Measurements from ENCODE around the gene DCTD. TPM values are rescaled to one million over a fixed set of nuclear protein-coding genes. Genes with fewer than 3 reads are reported as not detected.

The DCTD gene
- total RNA-seq, 6 donors from 2014 or later: 31.2 to 96.4 (median 70.7) TPM

GRCh38 chr4:182897601-182898478 lies 19.3 kb downstream of the DCTD start:
- Histone ChIP-seq H3K4me1 (peaks cover 7 to 21% (median 10%) of the 10 kb centered on the region in 4 donors), H3K4me3 (no peak overlapping the region), H3K36me3 (peaks cover 4 to 56% (median 32%) of the 10 kb centered on the region in 4 donors), H3K27me3 (no peaks in the 10 kb centered on the region), H3K9me3 (no peaks in the 10 kb centered on the region), H3K27ac (peak overlapping the region in 3 of 4 donors; percentile 42 to 51 (median 49))
- ATAC-seq (ENCODE audit: low FRiP score in 2 of 2) (peak; percentile 52 to 78), DNase-seq (peak; percentile 38 to 73)
- 75 to 85% methylated on average over 19 to 20 of the region's 20 CpGs for WGBS, 2 donors
- no peak for TF ChIP-seq EP300 (IDR thresholded peaks at IDR 0.05)
- TF ChIP-seq, protein P1, sequence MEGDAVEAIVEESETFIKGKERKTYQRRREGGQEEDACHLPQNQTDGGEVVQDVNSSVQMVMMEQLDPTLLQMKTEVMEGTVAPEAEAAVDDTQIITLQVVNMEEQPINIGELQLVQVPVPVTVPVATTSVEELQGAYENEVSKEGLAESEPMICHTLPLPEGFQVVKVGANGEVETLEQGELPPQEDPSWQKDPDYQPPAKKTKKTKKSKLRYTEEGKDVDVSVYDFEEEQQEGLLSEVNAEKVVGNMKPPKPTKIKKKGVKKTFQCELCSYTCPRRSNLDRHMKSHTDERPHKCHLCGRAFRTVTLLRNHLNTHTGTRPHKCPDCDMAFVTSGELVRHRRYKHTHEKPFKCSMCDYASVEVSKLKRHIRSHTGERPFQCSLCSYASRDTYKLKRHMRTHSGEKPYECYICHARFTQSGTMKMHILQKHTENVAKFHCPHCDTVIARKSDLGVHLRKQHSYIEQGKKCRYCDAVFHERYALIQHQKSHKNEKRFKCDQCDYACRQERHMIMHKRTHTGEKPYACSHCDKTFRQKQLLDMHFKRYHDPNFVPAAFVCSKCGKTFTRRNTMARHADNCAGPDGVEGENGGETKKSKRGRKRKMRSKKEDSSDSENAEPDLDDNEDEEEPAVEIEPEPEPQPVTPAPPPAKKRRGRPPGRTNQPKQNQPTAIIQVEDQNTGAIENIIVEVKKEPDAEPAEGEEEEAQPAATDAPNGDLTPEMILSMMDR (IDR thresholded peaks at IDR 0.05): no peak
- no peak for TF ChIP-seq POLR2A (IDR thresholded peaks at IDR 0.05)
- TF ChIP-seq POLR2AphosphoS5 (IDR thresholded peaks at IDR 0.05): no peak

GRCh38 chr4:182896421-182896820 lies 20.8 kb downstream of the DCTD start:
- TF ChIP-seq POLR2AphosphoS5 (IDR thresholded peaks at IDR 0.05) (no peak), EP300 (IDR thresholded peaks at IDR 0.05) (no peak), POLR2A (IDR thresholded peaks at IDR 0.05) (no peak)
- TF ChIP-seq, protein P1 (IDR thresholded peaks at IDR 0.05): no peak
- DNase-seq: no peak
- no peak overlapping the region for H3K4me3 ChIP-seq
- peaks cover 7 to 56% (median 30%) of the 10 kb centered on the region in 4 donors for H3K36me3 ChIP-seq
- H3K27me3 ChIP-seq: no peaks in the 10 kb centered on the region
- no peak overlapping the region for H3K27ac ChIP-seq
- peaks cover 7 to 21% (median 10%) of the 10 kb centered on the region in 4 donors for H3K4me1 ChIP-seq
- no peaks in the 10 kb centered on the region for H3K9me3 ChIP-seq
- ATAC-seq (ENCODE audit: low FRiP score in 2 of 2): no peak
- WGBS, 2 donors: 100% methylated on average over 8 of the region's 8 CpGs

GRCh38 chr4:182895791-182896292 lies 21.3 kb downstream of the DCTD start:
- H3K36me3 ChIP-seq: peaks cover 10 to 56% (median 34%) of the 10 kb centered on the region in 4 donors

GRCh38 chr4:182894681-182895275 lies 22.4 kb downstream of the DCTD start:
- H3K9me3 ChIP-seq: no peaks in the 10 kb centered on the region
- no peak for ATAC-seq (ENCODE audit: low FRiP score in 2 of 2)
- H3K4me1 ChIP-seq: peaks cover 7 to 21% (median 10%) of the 10 kb centered on the region in 4 donors
- DNase-seq: peak in 1 of 2 donors; percentile 46
- WGBS, 2 donors: 93 to 98% methylated on average over 18 of the region's 18 CpGs
- H3K27ac ChIP-seq: no peak overlapping the region
- no peaks in the 10 kb centered on the region for H3K27me3 ChIP-seq
- H3K36me3 ChIP-seq: peaks cover 10 to 60% (median 42%) of the 10 kb centered on the region in 4 donors
- H3K4me3 ChIP-seq: no peak overlapping the region
- TF ChIP-seq EP300 (IDR thresholded peaks at IDR 0.05) (no peak), POLR2AphosphoS5 (IDR thresholded peaks at IDR 0.05) (no peak), POLR2A (IDR thresholded peaks at IDR 0.05) (no peak)
- TF ChIP-seq, protein P1 (IDR thresholded peaks at IDR 0.05): no peak

More at GRCh38 chr4:182895791-182896292, 21.3 kb downstream of the DCTD start:
- Histone ChIP-seq H3K4me3 (no peak overlapping the region), H3K27me3 (no peaks in the 10 kb centered on the region), H3K4me1 (peaks cover 7 to 21% (median 10%) of the 10 kb centered on the region in 4 donors), H3K9me3 (no peaks in the 10 kb centered on the region), H3K27ac (no peak overlapping the region)
- ATAC-seq (ENCODE audit: low FRiP score in 2 of 2) (no peak), DNase-seq (no peak)
- WGBS, 2 donors: 64 to 71% methylated on average over 12 of the region's 12 CpGs
- TF ChIP-seq POLR2A (IDR thresholded peaks at IDR 0.05) (no peak), EP300 (IDR thresholded peaks at IDR 0.05) (no peak), POLR2AphosphoS5 (IDR thresholded peaks at IDR 0.05) (no peak)
- TF ChIP-seq, protein P1 (IDR thresholded peaks at IDR 0.05): no peak
